Esophagus squamous epithelium (tissue), 4 donors: ENCODE data around the gene ZSCAN26.

Experiments used
- CTCF ChIP-seq, 6 experiments: fragments of 450-650 bp in 4 of 6; fragments of 200-600 bp in 2 of 6; sonication (generic) in 2 of 6; IDR thresholded peaks; one replicate each; pipeline ENCODE4 v1.5.1; 2016 to 2019; ENCODE audit warnings: antibody characterized with exemption in 6 of 6, mild to moderate bottlenecking in 4 of 6, moderate library complexity in 4 of 6
- POLR2A ChIP-seq, 4 donors: fragments of 450-650 bp; IDR thresholded peaks; one replicate each; pipeline ENCODE4 v1.6.1; 2017; ENCODE audit warnings: antibody characterized with exemption in 4 of 4, mild to moderate bottlenecking in 4 of 4, moderate library complexity in 3 of 4

- TF ChIP-seq POLR2A (IDR thresholded peaks at IDR 0.05) (no peak), CTCF (IDR thresholded peaks at IDR 0.05) (no peak)
These were observed 34.2 kb upstream of the ZSCAN26 start for GRCh38 chr6:28232785-28233184.
